Peyer's patch (tissue), 4 donors: ENCODE data around the gene FUT2. TPM values are rescaled to one million over a fixed set of nuclear protein-coding genes. Genes with fewer than 3 reads are reported as not detected.

Source experiments
- DNase-seq, 3 donors: peaks; one replicate each; pipeline ENCODE4 v3.0.0-alpha.2; 2017 to 2019
- H3K27ac ChIP-seq, 4 donors: fragments of 200-600 bp; sonication (generic); one replicate each; pipeline ENCODE4 v1.5.1; 2016 to 2019
- H3K27me3 ChIP-seq, 2 donors: fragments of 200-600 bp; sonication (generic); one replicate each; pipeline ENCODE4 v1.5.1; 2019
- H3K36me3 ChIP-seq, 3 donors: fragments of 200-600 bp; sonication (generic); one replicate each; pipeline ENCODE4 v1.5.1; 2016 to 2019
- H3K4me1 ChIP-seq, 4 donors: fragments of 200-600 bp; sonication (generic); one replicate each; pipeline ENCODE4 v1.5.1; 2016 to 2019
- H3K4me3 ChIP-seq, 4 donors: fragments of 200-600 bp; sonication (generic); 1 replicate in 3 of 4; 2 replicates in 1 of 4; pipeline ENCODE4 v1.5.1; 2016 to 2019; ENCODE audit warnings: mild to moderate bottlenecking in 1 of 4
- H3K9me3 ChIP-seq, 4 donors: fragments of 200-600 bp; sonication (generic); one replicate each; pipeline ENCODE4 v1.5.1; 2016 to 2019; ENCODE audit warnings: mild to moderate bottlenecking in 1 of 4
- POLR2A ChIP-seq, 2 donors: fragments of 450-650 bp; IDR thresholded peaks; one replicate each; pipeline ENCODE4 v1.5.1; 2017; ENCODE audit warnings: antibody characterized with exemption in 2 of 2, mild to moderate bottlenecking in 2 of 2, moderate library complexity in 2 of 2
- total RNA-seq, 4 donors: library from RNA; depleted of rRNA; stranded (reverse); fragments of >200 nt; gene quantifications; one replicate each; pipeline ENCODE4 v1.1.0, GENCODE V29; 2016
- TF ChIP-seq, protein P1 (sequence below), 6 experiments: fragments of 450-650 bp in 4 of 6; fragments of 200-600 bp in 2 of 6; sonication (generic) in 1 of 6; IDR thresholded peaks; one replicate each; pipeline ENCODE4 v1.5.1; 2017 to 2019; ENCODE audit warnings: antibody characterized with exemption in 6 of 6, mild to moderate bottlenecking in 3 of 6, moderate library complexity in 1 of 6

The FUT2 gene
- total RNA-seq, 4 donors from 2014 or later, result 11.6 to 91.6 (median 53.8) TPM

DNA sequence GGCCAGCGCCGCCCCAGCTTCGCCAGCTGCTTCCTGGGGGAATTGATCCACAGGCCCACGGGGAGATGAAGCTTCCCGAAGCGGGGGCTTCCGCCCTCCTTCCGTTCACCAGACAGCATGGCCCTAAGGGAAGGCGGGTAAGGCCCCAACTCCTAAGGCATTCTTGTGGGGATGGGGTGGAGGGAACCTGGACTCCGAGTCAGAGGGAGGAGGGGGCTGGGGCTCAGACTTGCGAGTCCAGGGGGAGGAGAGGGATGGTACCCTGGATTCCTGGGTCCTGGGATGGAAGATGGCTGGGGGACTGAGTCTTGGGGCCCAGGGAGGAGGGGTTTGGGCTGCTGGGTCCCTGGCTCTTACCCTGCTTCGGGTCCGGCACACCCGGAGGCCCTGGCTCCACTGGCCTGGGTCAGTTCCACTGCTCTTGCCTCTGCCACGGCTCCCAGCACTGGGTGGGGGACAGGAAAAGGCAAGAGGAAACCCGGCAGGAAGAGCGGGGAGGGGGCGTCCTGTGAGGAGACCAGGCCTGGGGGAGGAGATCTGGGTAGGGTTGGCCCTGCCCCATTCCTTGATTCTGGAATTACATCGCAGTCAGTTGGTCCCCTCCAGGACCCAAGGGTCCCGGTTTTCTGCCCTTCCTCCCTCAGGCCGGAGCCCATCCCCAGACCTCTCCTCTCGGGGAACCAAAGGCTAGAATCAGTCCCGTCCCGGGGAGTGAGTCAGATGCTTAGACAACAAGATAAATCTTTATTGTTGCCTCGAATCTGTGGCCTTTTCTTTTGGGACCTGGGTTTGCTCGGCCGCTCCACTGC, 44.6 kb downstream of the FUT2 start, which contains the start of gene RASIP1:
Gene RASIP1 (minus strand): TSS at position 447 of the 809 bp plus-strand sequence. CDS start 328 bp downstream, at position 119.
- peak within 1 kb of the TSS; percentile 41 to 70 (median 60) for H3K4me3 ChIP-seq
- peak within 1 kb of the TSS; percentile 36 to 77 (median 74) for H3K27ac ChIP-seq
- no peaks in the 10 kb centered on the region for H3K36me3 ChIP-seq
- no peaks in the 10 kb centered on the region for H3K9me3 ChIP-seq
- DNase-seq, result no peak
- H3K4me1 ChIP-seq, result peaks cover 4 to 30% (median 8%) of the 10 kb centered on the region in 4 donors
- TF ChIP-seq, protein P1, sequence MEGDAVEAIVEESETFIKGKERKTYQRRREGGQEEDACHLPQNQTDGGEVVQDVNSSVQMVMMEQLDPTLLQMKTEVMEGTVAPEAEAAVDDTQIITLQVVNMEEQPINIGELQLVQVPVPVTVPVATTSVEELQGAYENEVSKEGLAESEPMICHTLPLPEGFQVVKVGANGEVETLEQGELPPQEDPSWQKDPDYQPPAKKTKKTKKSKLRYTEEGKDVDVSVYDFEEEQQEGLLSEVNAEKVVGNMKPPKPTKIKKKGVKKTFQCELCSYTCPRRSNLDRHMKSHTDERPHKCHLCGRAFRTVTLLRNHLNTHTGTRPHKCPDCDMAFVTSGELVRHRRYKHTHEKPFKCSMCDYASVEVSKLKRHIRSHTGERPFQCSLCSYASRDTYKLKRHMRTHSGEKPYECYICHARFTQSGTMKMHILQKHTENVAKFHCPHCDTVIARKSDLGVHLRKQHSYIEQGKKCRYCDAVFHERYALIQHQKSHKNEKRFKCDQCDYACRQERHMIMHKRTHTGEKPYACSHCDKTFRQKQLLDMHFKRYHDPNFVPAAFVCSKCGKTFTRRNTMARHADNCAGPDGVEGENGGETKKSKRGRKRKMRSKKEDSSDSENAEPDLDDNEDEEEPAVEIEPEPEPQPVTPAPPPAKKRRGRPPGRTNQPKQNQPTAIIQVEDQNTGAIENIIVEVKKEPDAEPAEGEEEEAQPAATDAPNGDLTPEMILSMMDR (IDR thresholded peaks at IDR 0.05), result no peak
- no peak for TF ChIP-seq POLR2A (IDR thresholded peaks at IDR 0.05)
- H3K27me3 ChIP-seq, result no peaks in the 10 kb centered on the region

GRCh38 chr19:48741129-48741999, 45.6 kb downstream of the FUT2 start:
- Histone ChIP-seq H3K9me3 (no peaks in the 10 kb centered on the region), H3K4me1 (peaks cover 4 to 30% (median 8%) of the 10 kb centered on the region in 4 donors), H3K27me3 (no peaks in the 10 kb centered on the region), H3K4me3 (no peak overlapping the region), H3K27ac (peak overlapping the region; percentile 14 to 77 (median 56)), H3K36me3 (no peaks in the 10 kb centered on the region)
- DNase-seq, result peak in 2 of 3 donors; percentile 78 to 81
- peak; percentile 24 to 63 for TF ChIP-seq POLR2A (IDR thresholded peaks at IDR 0.05)
- TF ChIP-seq, protein P1 (IDR thresholded peaks at IDR 0.05), result no peak

- H3K9me3 ChIP-seq, result no peaks in the 10 kb centered on the region
- no peak overlapping the region for H3K4me3 ChIP-seq
- no peaks in the 10 kb centered on the region for H3K27me3 ChIP-seq
- no peaks in the 10 kb centered on the region for H3K36me3 ChIP-seq
- H3K4me1 ChIP-seq, result peaks cover 4 to 30% (median 8%) of the 10 kb centered on the region in 4 donors
- TF ChIP-seq POLR2A (IDR thresholded peaks at IDR 0.05), result no peak
- TF ChIP-seq, protein P1 (IDR thresholded peaks at IDR 0.05), result no peak
- no peak for DNase-seq
- H3K27ac ChIP-seq, result peak overlapping the region in 2 of 4 donors; percentile 76 to 77
Measured at GRCh38 chr19:48742096-48742495, 46.3 kb downstream of the FUT2 start.

- TF ChIP-seq, protein P1 (IDR thresholded peaks at IDR 0.05), result no peak
- TF ChIP-seq POLR2A (IDR thresholded peaks at IDR 0.05), result no peak
- peak in 2 of 3 donors; percentile 48 to 79 for DNase-seq
- H3K4me1 ChIP-seq, result peaks cover 0 to 12% (median 0%) of the 10 kb centered on the region in 4 donors
- no peaks in the 10 kb centered on the region for H3K9me3 ChIP-seq
- H3K27ac ChIP-seq, result no peak overlapping the region
- H3K4me3 ChIP-seq, result no peak overlapping the region
- H3K27me3 ChIP-seq, result no peaks in the 10 kb centered on the region
- no peaks in the 10 kb centered on the region for H3K36me3 ChIP-seq
Measured at GRCh38 chr19:48745208-48745995, 49.6 kb downstream of the FUT2 start.

DNA sequence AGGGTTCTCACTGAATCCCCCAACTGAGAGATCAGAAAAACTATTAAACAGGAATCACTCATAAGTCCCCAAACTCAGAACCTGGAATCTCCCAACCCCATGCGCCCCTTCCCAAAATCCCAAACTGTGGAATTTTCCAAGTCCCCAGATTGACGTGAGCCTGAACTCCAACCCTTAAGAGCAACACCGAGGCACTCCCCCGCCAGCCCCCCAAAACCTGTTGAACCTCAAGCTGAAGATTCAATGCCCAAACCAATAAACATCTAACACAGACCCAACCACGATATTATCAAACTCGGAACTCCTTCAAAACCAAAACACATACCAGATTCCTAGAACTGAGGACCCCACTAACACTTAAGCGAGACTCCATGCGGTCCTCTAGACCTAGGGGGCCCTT, 50.3 kb downstream of the FUT2 start:
- no peaks in the 10 kb centered on the region for H3K27me3 ChIP-seq
- no peaks in the 10 kb centered on the region for H3K9me3 ChIP-seq
- no peaks in the 10 kb centered on the region for H3K36me3 ChIP-seq
- no peak for DNase-seq
- TF ChIP-seq, protein P1 (IDR thresholded peaks at IDR 0.05), result no peak
- no peak for TF ChIP-seq POLR2A (IDR thresholded peaks at IDR 0.05)
- H3K4me1 ChIP-seq, result peaks cover 0 to 5% (median 0%) of the 10 kb centered on the region in 4 donors
- H3K27ac ChIP-seq, result no peak overlapping the region
- H3K4me3 ChIP-seq, result no peak overlapping the region
